Fibroblast of mammary gland (primary cell): ENCODE measurements around the gene VNN1.

ENCODE experiments used
- DNase-seq: peaks from one replicate; pipeline ENCODE4 v3.0.0-alpha.2; 2010; ENCODE audit warnings: low read depth
- H3K4me3 ChIP-seq: 2 replicates; pipeline ENCODE4 v1.5.1; 2011; ENCODE audit warnings: low read depth, mild to moderate bottlenecking, low read length, moderate library complexity; ENCODE audit not compliant: control insufficient read depth
- TF ChIP-seq, protein P1 (sequence below): conservative IDR thresholded peaks from 2 replicates; pipeline ENCODE4 v1.5.1; 2011; ENCODE audit warnings: low read depth, low read length, inconsistent platforms; ENCODE audit not compliant: control insufficient read depth, insufficient read depth

Gene VNN1

GRCh38 chr6:132664309-132665034, 49.4 kb downstream of the VNN1 start:
- DNase-seq = no peak
- TF ChIP-seq, protein P1, sequence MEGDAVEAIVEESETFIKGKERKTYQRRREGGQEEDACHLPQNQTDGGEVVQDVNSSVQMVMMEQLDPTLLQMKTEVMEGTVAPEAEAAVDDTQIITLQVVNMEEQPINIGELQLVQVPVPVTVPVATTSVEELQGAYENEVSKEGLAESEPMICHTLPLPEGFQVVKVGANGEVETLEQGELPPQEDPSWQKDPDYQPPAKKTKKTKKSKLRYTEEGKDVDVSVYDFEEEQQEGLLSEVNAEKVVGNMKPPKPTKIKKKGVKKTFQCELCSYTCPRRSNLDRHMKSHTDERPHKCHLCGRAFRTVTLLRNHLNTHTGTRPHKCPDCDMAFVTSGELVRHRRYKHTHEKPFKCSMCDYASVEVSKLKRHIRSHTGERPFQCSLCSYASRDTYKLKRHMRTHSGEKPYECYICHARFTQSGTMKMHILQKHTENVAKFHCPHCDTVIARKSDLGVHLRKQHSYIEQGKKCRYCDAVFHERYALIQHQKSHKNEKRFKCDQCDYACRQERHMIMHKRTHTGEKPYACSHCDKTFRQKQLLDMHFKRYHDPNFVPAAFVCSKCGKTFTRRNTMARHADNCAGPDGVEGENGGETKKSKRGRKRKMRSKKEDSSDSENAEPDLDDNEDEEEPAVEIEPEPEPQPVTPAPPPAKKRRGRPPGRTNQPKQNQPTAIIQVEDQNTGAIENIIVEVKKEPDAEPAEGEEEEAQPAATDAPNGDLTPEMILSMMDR = no peak
- no peak overlapping the region for H3K4me3 ChIP-seq

DNA sequence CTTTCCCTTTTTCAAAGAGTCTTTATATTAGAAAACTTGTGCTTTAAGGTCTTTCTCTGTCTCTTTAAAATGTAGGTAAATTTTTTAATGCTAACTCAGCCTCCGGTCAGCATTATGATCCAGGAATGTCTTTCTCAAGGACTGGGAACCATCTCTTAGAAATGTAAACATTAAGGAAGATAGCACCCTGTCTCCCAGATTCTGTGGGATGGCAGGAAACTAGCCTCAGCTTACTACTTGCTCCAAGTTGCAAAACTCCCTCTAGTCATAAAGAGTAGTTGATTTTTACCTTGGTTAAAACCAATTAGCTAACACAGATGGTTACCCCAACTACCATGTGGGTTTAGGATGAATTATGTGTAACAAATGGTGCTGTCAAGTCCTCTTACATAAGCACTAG, 50.2 kb downstream of the VNN1 start:
- no peak for DNase-seq
- TF ChIP-seq, protein P1 = no peak
- H3K4me3 ChIP-seq = no peak overlapping the region

GRCh38 chr6:132661906-132662305, 51.9 kb downstream of the VNN1 start:
- no peak for DNase-seq
- no peak overlapping the region for H3K4me3 ChIP-seq
- TF ChIP-seq, protein P1 = no peak

GRCh38 chr6:132659082-132659481, 54.8 kb downstream of the VNN1 start, which contains the start of gene TAAR1:
TSS of gene TAAR1 (minus strand) at chr6:132659182. CDS start at chr6:132646003, 13,179 bp downstream.
- H3K4me3 ChIP-seq = no peak within 1 kb of the TSS
- TF ChIP-seq, protein P1 = no peak
- no peak for DNase-seq

GRCh38 chr6:132651062-132651461, 62.8 kb downstream of the VNN1 start:
- no peak for DNase-seq
- H3K4me3 ChIP-seq = no peak overlapping the region
- TF ChIP-seq, protein P1 = no peak

GRCh38 chr6:132650429-132650828, 63.4 kb downstream of the VNN1 start:
- no peak for DNase-seq
- TF ChIP-seq, protein P1 = no peak
- no peak overlapping the region for H3K4me3 ChIP-seq
